HG03066 (cell line): Measurements from ENCODE around the gene SH3TC2.

Source experiments
- ATAC-seq: cut with Tn5 transposase; IDR thresholded peaks from one replicate; pipeline ENCODE4 v1.9.1; 2021; ENCODE audit warnings: low read depth; ENCODE audit not compliant: unreplicated experiment

The SH3TC2 gene

GRCh38 chr5:148974642-148975327, 88.1 kb downstream of the SH3TC2 start:
- ATAC-seq = no peak

- no peak for ATAC-seq
These were observed 89.4 kb downstream of the SH3TC2 start for GRCh38 chr5:148973455-148973854.

GRCh38 chr5:148972974-148973374, 89.9 kb downstream of the SH3TC2 start:
- no peak for ATAC-seq

GRCh38 chr5:148972396-148972795, 90.5 kb downstream of the SH3TC2 start:
- no peak for ATAC-seq

DNA sequence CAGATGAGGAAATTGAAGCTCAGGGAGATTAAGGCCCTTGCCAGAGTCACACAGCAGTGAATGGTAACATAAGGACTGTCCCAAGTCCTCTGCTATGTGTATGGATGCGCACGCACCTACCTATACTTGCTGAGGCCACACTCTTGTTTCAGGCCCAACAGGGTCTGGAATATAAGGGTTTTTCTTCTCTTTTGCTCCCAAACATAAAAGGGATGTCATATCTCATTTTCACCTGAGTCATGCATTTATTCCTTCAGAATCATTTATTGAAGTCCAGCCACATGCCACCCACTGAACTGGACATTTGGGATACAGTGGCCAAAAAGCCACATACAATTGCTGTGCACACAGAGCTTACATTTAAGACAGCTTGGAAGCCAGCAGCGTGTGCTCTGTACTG, 92.0 kb downstream of the SH3TC2 start:
- ATAC-seq = no peak

GRCh38 chr5:148970228-148970627, 92.6 kb downstream of the SH3TC2 start:
- no peak for ATAC-seq

DNA sequence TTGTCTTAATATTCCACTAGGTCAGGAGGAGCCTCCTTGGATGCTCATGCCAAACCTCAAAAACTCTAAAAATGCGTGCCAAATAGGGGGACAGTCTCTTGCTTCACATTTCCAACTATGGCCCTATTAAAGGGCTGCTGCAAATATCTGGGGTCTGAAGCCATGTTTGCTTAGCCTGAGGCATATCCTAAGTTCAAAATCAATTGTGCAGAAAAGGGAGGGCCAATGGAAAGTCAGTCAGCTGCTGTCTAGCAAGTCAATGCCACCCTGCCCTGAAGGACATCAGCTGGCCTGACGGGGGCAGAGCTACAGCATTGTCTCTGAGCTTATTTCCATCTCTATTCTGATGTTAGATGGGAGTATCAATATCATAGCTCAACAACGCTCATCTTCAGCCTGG, 93.6 kb downstream of the SH3TC2 start:
- no peak for ATAC-seq

DNA sequence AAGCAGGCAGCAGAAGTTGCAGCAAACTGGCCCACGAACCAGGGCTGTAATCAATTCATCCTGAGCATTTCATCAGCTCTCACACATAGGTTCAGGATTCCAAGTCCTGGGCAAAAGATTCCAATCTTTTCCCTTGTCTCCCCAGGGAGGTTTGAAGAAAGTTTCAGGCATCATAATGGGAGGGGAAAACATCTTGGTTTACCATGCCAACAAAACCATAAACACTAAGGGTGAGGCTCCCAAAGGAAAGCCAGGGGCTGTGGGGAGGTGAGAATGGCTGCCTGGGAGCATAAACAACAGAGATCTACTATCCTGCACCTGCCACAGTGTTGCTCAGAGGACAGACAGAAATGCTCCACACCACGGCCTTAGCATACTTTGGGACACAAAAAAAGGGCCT, 94.6 kb downstream of the SH3TC2 start:
- ATAC-seq = no peak

DNA sequence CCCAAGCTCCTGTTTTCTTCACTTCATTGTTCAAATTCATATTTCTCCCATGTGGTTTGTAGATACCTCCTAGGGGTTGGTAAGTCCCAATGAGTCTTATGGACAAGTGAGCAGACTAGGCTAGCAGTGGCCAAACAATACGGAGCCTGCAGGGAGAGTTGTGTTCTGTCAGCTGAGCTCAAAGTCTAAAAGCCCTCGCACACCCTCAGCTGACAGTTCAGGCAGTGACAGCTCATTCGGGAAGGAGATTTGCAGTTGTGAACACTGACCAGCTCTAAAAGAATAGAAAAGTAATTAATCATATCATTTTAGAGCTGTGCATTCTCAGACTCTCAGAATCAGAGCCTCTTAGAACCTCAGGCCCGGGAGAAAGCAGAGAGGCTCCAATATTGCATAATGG, 95.1 kb downstream of the SH3TC2 start:
- no peak for ATAC-seq

DNA sequence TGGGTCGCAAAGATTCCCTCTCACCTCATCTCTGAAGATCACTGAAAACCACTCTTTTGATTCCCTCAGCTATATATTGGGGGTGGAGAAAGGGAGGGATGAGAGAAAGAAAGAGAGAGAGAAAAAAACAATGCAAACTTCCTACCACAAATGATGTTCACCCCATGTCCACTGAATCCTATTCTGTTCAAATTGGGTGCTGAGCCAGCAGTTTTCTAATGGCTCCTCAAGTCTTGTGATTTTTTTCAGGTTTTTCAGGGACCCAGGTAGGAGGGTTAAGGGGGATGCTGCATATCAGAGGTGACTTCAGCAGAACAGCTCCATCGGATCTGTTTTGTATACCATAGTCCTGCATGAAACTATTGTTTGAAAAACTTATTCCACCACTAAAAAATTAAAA, 95.9 kb downstream of the SH3TC2 start:
- ATAC-seq = no peak

GRCh38 chr5:148966348-148966747, 96.5 kb downstream of the SH3TC2 start:
- no peak for ATAC-seq

GRCh38 chr5:148965511-148966265, 97.2 kb downstream of the SH3TC2 start:
- no peak for ATAC-seq

DNA sequence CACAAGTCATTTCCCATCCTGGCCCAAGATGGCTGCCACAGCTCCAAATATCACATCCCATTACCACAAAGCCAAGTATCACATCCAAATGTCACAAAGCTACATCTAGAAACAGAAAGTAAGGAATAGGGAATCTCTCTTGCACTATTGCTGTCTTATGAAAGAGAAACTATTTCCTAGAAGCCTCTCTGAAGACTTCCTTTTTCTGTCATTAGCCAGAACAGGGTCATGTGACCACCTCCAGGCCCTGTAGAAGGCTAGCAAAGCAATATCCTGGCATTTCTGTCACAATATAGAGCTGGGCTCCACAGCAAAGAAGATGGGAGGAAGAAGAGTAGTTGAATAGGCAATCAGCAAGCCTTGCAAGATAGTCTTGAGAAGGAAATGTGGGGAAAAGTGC, 99.2 kb downstream of the SH3TC2 start:
- no peak for ATAC-seq

GRCh38 chr5:148962761-148963324, 100.0 kb downstream of the SH3TC2 start:
- ATAC-seq = no peak

DNA sequence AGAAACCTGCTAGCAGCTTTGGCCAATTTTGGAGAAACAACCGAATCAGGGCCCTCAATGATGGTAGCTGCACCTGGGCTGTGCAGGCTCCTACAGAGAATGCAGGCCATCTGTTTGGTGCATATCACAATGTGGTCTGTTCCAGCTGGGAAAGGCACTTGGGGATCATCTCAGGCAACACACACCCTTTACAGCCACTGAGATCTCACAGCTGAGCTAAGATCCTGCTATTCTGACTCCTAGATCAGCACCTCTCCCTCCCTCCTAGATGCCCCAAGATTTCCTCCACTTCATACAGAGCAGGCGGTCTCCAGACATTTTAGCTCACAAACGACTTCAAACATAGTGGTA, 100.7 kb downstream of the SH3TC2 start:
- no peak for ATAC-seq

DNA sequence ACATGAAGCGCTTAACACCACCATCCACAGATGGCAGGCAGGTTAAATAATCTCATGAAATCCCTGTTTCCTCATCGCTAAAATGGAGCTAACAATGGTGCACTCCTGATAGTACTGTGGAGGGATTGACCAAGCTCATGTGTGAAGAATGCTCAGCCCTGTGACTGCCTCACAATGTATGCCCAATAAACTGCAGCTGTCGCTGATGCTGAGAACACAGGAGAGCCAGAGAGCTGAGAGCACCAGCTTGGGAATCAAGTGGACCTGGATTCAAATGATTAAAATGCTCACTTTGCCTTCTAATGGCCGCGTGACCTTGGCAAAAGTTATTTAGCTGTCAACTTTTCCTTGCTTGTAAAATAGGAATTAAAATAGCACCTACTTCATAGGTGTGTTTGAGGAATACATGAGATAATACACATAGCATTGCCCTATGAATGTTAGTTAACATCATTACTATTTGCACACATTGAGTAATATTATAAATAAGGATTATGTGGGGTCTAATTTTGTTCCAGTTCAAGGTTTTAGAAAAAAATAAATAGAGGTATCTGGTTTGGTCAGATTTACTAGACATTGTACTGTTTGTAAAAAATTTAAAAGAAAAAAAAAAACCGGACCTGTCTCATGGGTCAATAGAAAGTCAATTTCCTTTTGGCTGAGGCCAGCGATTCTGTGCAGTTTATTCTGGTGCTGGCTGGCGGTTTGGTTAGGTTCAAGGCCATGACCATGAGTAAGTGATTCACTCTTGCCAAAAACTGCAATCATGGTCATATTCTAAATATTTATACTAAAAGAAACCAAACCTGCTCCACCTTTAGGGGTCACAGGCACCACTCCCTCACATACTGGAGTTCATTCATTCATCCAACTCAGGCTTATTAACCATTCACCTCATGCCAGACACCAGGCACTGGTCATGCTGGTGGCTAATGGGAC, 101.3 kb downstream of the SH3TC2 start:
- ATAC-seq = no peak

DNA sequence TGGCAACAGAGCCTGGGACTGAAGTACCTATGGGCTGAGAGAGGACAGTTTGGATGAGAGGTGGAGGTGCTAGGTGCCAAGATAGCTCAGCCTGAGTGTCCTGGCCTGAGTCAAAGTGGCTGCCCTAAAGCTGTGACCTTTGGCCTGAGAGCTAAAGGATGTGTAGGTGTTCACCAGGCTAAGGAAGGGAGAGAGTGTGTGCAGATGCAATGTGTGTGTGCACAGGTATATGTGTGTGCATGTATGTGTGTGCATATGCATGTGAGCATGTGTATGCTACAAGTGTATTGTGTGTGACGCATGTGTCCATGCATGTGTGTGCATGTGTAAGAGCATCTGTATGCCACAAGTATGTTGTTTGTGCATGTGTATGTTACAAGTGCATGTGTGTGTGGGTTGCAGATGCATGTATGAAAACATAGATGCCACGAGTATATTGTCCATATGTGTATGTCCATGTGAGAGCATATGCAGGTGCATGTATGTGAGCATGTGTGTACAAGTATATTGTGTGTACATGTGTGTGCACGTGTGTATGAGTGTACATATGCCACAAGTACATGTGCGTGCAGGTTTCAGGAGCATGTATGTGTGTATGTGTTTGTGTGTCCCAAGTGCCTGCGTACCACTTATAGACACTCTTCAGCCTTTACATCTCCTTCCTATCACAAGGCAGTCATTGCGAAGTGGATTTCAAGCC, 102.6 kb downstream of the SH3TC2 start:
- ATAC-seq = no peak

DNA sequence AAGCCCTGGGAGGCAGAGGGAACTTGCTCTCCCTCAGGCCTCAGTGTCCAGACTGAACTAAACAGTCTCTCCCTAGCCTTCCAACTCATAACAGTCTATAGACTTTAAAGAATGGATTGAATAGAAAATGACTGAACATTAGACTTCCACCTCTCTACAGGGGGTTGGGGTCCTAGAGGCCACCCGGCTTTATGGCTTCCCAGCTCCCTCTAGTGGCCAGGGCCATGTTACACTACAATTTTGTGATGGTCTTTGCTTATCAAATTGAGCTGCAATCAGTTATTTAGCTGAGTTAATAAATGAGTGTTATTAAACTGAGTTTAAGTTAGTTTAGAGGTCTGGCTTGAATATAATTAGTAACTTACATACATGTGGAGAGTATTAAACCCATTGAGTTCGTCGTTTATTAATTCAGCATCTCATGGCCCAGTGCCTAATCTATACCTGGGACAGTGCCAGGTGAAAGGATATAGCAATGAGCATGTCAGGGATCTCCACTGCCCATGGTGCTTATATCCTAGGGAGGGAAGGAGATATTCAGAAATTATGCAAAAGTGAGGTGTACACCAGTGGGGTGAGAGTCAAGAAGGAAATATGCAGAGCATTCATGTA, 105.2 kb downstream of the SH3TC2 start:
- ATAC-seq = no peak

DNA sequence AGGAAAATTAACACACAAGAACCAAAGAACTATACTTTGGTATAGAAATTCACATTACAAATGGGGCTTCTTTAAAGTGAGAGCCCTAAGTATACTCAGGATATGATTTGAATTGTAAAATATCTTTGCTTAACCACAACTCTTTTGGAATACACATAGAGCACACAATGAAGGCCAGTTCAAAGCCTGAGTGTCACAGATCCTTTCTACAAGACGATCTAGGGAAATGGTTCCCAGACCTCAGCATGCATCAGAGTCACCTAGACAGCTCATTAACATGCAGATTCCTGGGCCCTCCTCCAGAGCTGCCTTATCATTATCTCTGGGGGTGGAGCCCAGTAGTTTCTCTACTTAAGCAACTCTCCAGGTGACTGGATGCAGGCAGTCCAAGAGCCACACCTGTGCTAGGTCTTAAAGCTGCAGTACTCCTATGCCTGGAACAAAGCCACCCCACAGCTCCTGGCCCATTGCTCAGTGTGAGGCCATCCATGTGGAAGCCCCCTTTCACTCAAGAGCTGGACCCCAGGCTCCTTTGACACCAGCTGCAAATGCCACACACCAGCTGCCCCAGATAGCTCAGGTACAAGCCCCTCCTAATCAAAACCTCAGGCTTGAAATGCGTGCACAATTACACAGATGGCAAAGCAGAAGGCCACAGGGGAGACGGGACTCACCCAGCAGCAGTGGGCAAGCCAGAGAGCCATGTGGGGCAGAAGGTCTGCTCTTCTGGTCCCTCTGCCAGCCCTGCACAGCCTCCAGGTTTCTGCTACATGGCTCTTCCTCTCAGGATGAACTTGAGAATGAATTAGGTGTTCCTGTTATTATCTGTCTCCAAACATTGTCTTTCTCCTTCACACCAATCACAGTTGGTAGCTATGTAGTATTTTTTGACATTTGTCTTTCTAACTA, 106.1 kb downstream of the SH3TC2 start:
- ATAC-seq = no peak
